Panc1 (cell line): ENCODE results near the gene PUS1. TPM values are rescaled to one million over a fixed set of nuclear protein-coding genes. Genes with fewer than 3 reads are reported as not detected.

ENCODE experiments used
- ATAC-seq: fragments of 200-7000 bp; cut with Tn5 transposase; 2 replicates; pipeline ENCODE4 v1.9.1; 2020; ENCODE audit warnings: mild to moderate bottlenecking, moderate library complexity
- BruUV-seq: library from RNA; stranded (reverse); fragments of 400-500 nt; replicated peaks from 2 replicates; lab custom pipeline; 2021; lab: Mats Ljungman, UMichigan
- CTCF ChIA-PET: fragments of 300-600 bp; sonication (Branson Sonifier 250); formaldehyde crosslinking; loops from one replicate; lab custom pipeline; 2022; ENCODE audit warnings: antibody characterized with exemption; lab: Charles Lee
- POLR2A ChIA-PET: fragments of 300-600 bp; sonication (Branson Sonifier 250); formaldehyde crosslinking; loops from one replicate; lab custom pipeline; 2022; ENCODE audit warnings: antibody characterized with exemption; lab: Charles Lee
- DNase-seq: peaks from one replicate; pipeline ENCODE4 v3.0.0-alpha.2; 2010; ENCODE audit warnings: low read depth, low spot score
- H3K27ac ChIP-seq: 2 replicates; pipeline ENCODE4 v1.5.1; 2011; ENCODE audit warnings: mild to moderate bottlenecking, low read length, inconsistent platforms
- H3K27me3 ChIP-seq: fragments of 200-500 bp; sonication (Bioruptor generic); 2 replicates; pipeline ENCODE4 v1.6.0; 2014; ENCODE audit warnings: low read length, inconsistent platforms; ENCODE audit not compliant: control insufficient read depth, insufficient read depth
- H3K36me3 ChIP-seq: fragments of 200-500 bp; sonication (Bioruptor generic); 2 replicates; pipeline ENCODE4 v1.5.1; 2014; ENCODE audit warnings: inconsistent platforms, mild to moderate bottlenecking, low read length, moderate library complexity; ENCODE audit not compliant: control insufficient read depth, insufficient read depth
- H3K4me1 ChIP-seq: 2 replicates; pipeline ENCODE4 v1.5.1; 2011; ENCODE audit warnings: inconsistent platforms, mild to moderate bottlenecking, low read length, moderate library complexity; ENCODE audit not compliant: control insufficient read depth, insufficient read depth
- H3K4me3 ChIP-seq, 2 experiments: 2 replicates each; pipeline ENCODE4 v1.5.1; 2011 to 2012; ENCODE audit warnings: low read depth in 2 of 2, low read length in 2 of 2, mild to moderate bottlenecking in 2 of 2, inconsistent platforms in 1 of 2, moderate library complexity in 1 of 2
- H3K9me3 ChIP-seq: fragments of 200-500 bp; sonication (Bioruptor generic); 2 replicates; pipeline ENCODE4 v1.5.1; 2014; ENCODE audit warnings: low read depth, mild to moderate bottlenecking, inconsistent platforms, low read length, moderate library complexity; ENCODE audit not compliant: control insufficient read depth, insufficient read depth
- POLR2AphosphoS5 ChIP-seq: IDR thresholded peaks from 2 replicates; pipeline ENCODE4 v1.6.1; 2012; ENCODE audit warnings: mild to moderate bottlenecking, low read depth, low read length, moderate library complexity
- SIN3A ChIP-seq: IDR thresholded peaks from 2 replicates; pipeline ENCODE4 v1.6.1; 2012; ENCODE audit warnings: low read depth, mild to moderate bottlenecking, low read length, moderate library complexity, borderline replicate concordance; ENCODE audit not compliant: insufficient read depth
- TCF7L2 ChIP-seq: IDR thresholded peaks from 2 replicates; pipeline ENCODE4 v1.6.1; 2011; ENCODE audit warnings: mild to moderate bottlenecking, low read depth, low read length, inconsistent platforms
- in situ Hi-C: cut with HindIII; loops from 2 replicates; pipeline ENCODE4 v1.10.0; 2016; ENCODE audit warnings: low sequenced_read_pairs, low pct_unique_long_range_greater_than_20kb
- intact Hi-C: fragments of 100-400 bp; cut with micrococcal nuclease; formaldehyde crosslinking; loops from one replicate; pipeline ENCODE4 v1.10.0; 2022; ENCODE audit not compliant: unreplicated experiment
- total RNA-seq: library from RNA; stranded (reverse); gene quantifications from one replicate; pipeline ENCODE4 v1.2.1, GENCODE V29; 2021; ENCODE audit not compliant: unreplicated experiment
- TF ChIP-seq, protein P1 (sequence below), 2 experiments: IDR thresholded peaks; 2 replicates each; pipeline ENCODE4 v1.6.1; 2011 to 2012; ENCODE audit warnings: low read depth in 2 of 2, control low read depth in 1 of 2, low read length in 1 of 2, mild to moderate bottlenecking in 1 of 2, moderate library complexity in 1 of 2; ENCODE audit not compliant: insufficient read depth in 1 of 2
- TF ChIP-seq, protein P2 (sequence below): fragments of 450-650 bp; IDR thresholded peaks from 2 replicates; pipeline ENCODE4 v1.5.1; 2017; ENCODE audit warnings: mild to moderate bottlenecking

Gene PUS1
- total RNA-seq, 1 experiment from 2014 or later = 108 TPM

DNA sequence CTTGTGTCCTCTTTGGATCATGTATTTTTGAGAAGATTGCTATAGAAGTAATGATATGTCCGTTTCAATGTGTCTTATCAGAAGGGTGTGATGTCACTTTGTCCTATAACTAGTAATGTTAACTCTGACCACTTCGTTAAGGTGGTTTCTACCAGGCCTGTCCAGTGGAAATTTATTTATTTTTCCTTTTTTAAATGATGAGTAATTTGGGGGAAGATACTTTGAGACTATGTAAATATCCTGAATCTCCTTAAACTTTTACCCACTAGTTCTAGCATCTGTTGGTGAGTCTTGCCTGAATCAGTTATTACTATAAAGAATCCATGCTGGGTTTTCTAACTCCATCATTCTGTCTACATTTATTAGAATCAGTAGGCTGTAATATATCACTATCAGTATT lies 36.0 kb downstream of the PUS1 start:
- DNase-seq (no peak), ATAC-seq (no peak)
- ChIA-PET CTCF (no interaction called here), POLR2A (no interaction called here)
- in situ Hi-C loops = no loop called here
- intact Hi-C loops = no loop called here
- H3K27ac ChIP-seq = no peak overlapping the region
- no peak overlapping the region for H3K4me3 ChIP-seq
- no peaks in the 10 kb centered on the region for H3K27me3 ChIP-seq
- BruUV-seq = TSS peak; percentile 7
- H3K36me3 ChIP-seq = 0 out of 2 replicates have a peak, but pooled peaks cover 2% of the 10 kb centered on the region
- no peaks in the 10 kb centered on the region for H3K9me3 ChIP-seq
- no peak for TF ChIP-seq SIN3A
- TF ChIP-seq POLR2AphosphoS5 = no peak
- TF ChIP-seq, protein P1, sequence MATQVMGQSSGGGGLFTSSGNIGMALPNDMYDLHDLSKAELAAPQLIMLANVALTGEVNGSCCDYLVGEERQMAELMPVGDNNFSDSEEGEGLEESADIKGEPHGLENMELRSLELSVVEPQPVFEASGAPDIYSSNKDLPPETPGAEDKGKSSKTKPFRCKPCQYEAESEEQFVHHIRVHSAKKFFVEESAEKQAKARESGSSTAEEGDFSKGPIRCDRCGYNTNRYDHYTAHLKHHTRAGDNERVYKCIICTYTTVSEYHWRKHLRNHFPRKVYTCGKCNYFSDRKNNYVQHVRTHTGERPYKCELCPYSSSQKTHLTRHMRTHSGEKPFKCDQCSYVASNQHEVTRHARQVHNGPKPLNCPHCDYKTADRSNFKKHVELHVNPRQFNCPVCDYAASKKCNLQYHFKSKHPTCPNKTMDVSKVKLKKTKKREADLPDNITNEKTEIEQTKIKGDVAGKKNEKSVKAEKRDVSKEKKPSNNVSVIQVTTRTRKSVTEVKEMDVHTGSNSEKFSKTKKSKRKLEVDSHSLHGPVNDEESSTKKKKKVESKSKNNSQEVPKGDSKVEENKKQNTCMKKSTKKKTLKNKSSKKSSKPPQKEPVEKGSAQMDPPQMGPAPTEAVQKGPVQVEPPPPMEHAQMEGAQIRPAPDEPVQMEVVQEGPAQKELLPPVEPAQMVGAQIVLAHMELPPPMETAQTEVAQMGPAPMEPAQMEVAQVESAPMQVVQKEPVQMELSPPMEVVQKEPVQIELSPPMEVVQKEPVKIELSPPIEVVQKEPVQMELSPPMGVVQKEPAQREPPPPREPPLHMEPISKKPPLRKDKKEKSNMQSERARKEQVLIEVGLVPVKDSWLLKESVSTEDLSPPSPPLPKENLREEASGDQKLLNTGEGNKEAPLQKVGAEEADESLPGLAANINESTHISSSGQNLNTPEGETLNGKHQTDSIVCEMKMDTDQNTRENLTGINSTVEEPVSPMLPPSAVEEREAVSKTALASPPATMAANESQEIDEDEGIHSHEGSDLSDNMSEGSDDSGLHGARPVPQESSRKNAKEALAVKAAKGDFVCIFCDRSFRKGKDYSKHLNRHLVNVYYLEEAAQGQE (IDR thresholded peaks at IDR 0.05; ENCODE audit: insufficient read depth in 1 of 2, low read depth in 2 of 2, low read length in 1 of 2) = no peak
- no peak for TF ChIP-seq TCF7L2
- TF ChIP-seq, protein P2, sequence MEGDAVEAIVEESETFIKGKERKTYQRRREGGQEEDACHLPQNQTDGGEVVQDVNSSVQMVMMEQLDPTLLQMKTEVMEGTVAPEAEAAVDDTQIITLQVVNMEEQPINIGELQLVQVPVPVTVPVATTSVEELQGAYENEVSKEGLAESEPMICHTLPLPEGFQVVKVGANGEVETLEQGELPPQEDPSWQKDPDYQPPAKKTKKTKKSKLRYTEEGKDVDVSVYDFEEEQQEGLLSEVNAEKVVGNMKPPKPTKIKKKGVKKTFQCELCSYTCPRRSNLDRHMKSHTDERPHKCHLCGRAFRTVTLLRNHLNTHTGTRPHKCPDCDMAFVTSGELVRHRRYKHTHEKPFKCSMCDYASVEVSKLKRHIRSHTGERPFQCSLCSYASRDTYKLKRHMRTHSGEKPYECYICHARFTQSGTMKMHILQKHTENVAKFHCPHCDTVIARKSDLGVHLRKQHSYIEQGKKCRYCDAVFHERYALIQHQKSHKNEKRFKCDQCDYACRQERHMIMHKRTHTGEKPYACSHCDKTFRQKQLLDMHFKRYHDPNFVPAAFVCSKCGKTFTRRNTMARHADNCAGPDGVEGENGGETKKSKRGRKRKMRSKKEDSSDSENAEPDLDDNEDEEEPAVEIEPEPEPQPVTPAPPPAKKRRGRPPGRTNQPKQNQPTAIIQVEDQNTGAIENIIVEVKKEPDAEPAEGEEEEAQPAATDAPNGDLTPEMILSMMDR = no peak
- no peaks in the 10 kb centered on the region; the same call in 1 of the 2 replicates for H3K4me1 ChIP-seq

DNA sequence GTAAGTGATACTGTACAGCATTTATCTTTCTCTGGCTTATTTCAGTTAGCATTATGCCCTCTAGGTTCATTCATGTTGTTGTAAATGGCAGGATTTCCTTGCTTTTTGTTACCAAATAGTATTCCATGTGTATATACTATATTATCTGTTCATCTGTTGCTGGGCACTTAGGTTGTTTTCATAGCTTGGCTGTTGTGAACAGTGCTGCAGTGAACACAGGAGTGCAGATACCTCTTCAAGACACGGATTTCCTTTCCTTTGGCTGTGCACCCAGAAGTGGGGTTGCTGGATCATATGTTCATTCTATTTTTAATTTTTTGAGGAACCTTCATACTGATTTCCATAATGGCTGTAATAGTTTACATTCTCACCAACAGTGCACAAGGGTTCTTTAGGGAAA lies 42.1 kb downstream of the PUS1 start:
- ATAC-seq (no peak), DNase-seq (no peak)
- H3K27ac ChIP-seq = no peak overlapping the region
- POLR2A ChIA-PET = no interaction called here
- no peaks in the 10 kb centered on the region for H3K36me3 ChIP-seq
- H3K4me1 ChIP-seq = no peaks in the 10 kb centered on the region
- no peak for TF ChIP-seq SIN3A
- TF ChIP-seq, protein P1 (IDR thresholded peaks at IDR 0.05; ENCODE audit: insufficient read depth in 1 of 2, low read depth in 2 of 2, low read length in 1 of 2) = no peak
- TF ChIP-seq, protein P2 = no peak
- no peak for TF ChIP-seq TCF7L2
- TF ChIP-seq POLR2AphosphoS5 = no peak
- no peaks in the 10 kb centered on the region for H3K9me3 ChIP-seq
- intact Hi-C loops = no loop called here
- CTCF ChIA-PET = no interaction called here
- in situ Hi-C loops = no loop called here
- H3K27me3 ChIP-seq = no peaks in the 10 kb centered on the region
- BruUV-seq = no TSS peak
- no peak overlapping the region for H3K4me3 ChIP-seq
